IMR-90 (cell line): ENCODE data around the gene UBE3B. TPM values are rescaled to one million over a fixed set of nuclear protein-coding genes. Genes with fewer than 3 reads are reported as not detected.

ENCODE experiments used
- ATAC-seq: fragments of 200-7000 bp; cut with Tn5 transposase; 2 replicates; pipeline ENCODE4 v1.9.1; 2020; ENCODE audit warnings: low read depth, mild to moderate bottlenecking, moderate library complexity
- BruUV-seq: library from RNA; stranded (reverse); fragments of 400-500 nt; replicated peaks from 2 replicates; lab custom pipeline; 2021; lab: Mats Ljungman, UMichigan
- CTCF ChIA-PET: fragments of 300-600 bp; formaldehyde crosslinking; extraction: SDS; loops from one replicate; lab custom pipeline; 2021; ENCODE audit warnings: antibody characterized with exemption; lab: Yijun Ruan, JAX
- POLR2A ChIA-PET: fragments of 300-600 bp; sonication (Branson Sonifier 250); formaldehyde crosslinking; loops from one replicate; lab custom pipeline; 2022; ENCODE audit warnings: antibody characterized with exemption; ENCODE audit not compliant: unreplicated experiment; lab: Charles Lee
- DNase-seq: peaks from one replicate; pipeline ENCODE4 v3.0.0; 2013
- H2AFZ ChIP-seq: replicated peaks from 2 replicates; pipeline ENCODE3; 2013; ENCODE audit warnings: low read length, mild to moderate bottlenecking; ENCODE audit not compliant: poor library complexity
- H2AK5ac ChIP-seq: 2 replicates; pipeline ENCODE4 v1.6.1; 2013; ENCODE audit warnings: low read depth, low read length, inconsistent platforms
- H2AK9ac ChIP-seq: replicated peaks from 2 replicates; pipeline ENCODE3; 2013; ENCODE audit warnings: mild to moderate bottlenecking, low read depth, low read length, moderate library complexity; ENCODE audit not compliant: poor library complexity
- H2BK120ac ChIP-seq: 2 replicates; pipeline ENCODE4 v1.6.1; 2013; ENCODE audit warnings: low read depth, low read length, inconsistent platforms
- H2BK15ac ChIP-seq: 3 replicates; pipeline ENCODE4 v1.6.1; 2013; ENCODE audit warnings: low read depth, low read length, inconsistent platforms
- H2BK20ac ChIP-seq: 2 replicates; pipeline ENCODE4 v1.6.1; 2013; ENCODE audit warnings: low read depth, mild to moderate bottlenecking, inconsistent platforms, low read length, moderate library complexity
- H2BK5ac ChIP-seq: 2 replicates; pipeline ENCODE4 v1.6.1; 2013; ENCODE audit warnings: mild to moderate bottlenecking, low read depth, low read length, inconsistent platforms; ENCODE audit not compliant: poor library complexity, severe bottlenecking
- H3K14ac ChIP-seq: replicated peaks from 2 replicates; pipeline ENCODE4 v1.6.1; 2013; ENCODE audit warnings: low read depth, low read length, inconsistent platforms
- H3K18ac ChIP-seq: 2 replicates; pipeline ENCODE4 v1.6.1; 2013; ENCODE audit warnings: low read depth, low read length, control low read depth
- H3K23ac ChIP-seq: 2 replicates; pipeline ENCODE4 v1.6.1; 2013; ENCODE audit warnings: low read depth, low read length, inconsistent platforms
- H3K27ac ChIP-seq: 2 replicates; pipeline ENCODE4 v1.5.1; 2013; ENCODE audit warnings: mild to moderate bottlenecking, control low read depth, low read length; ENCODE audit not compliant: insufficient read depth
- H3K27me3 ChIP-seq: 2 replicates; pipeline ENCODE4 v1.6.1; 2013; ENCODE audit warnings: low read length; ENCODE audit not compliant: control insufficient read depth, insufficient read depth
- H3K36me3 ChIP-seq: 2 replicates; pipeline ENCODE4 v1.6.1; 2013; ENCODE audit warnings: low read length, mixed read lengths; ENCODE audit not compliant: control insufficient read depth, insufficient read depth
- H3K4ac ChIP-seq: 2 replicates; pipeline ENCODE4 v1.6.1; 2013; ENCODE audit warnings: low read depth, low read length, inconsistent platforms
- H3K4me1 ChIP-seq: 2 replicates; pipeline ENCODE4 v1.6.1; 2013; ENCODE audit warnings: low read length, mixed read lengths; ENCODE audit not compliant: control insufficient read depth, insufficient read depth
- H3K4me2 ChIP-seq: 2 replicates; pipeline ENCODE4 v1.6.1; 2013; ENCODE audit warnings: low read depth, mild to moderate bottlenecking, control low read depth, low read length, moderate library complexity
- H3K4me3 ChIP-seq: 2 replicates; pipeline ENCODE4 v1.5.1; 2013; ENCODE audit warnings: low read depth, mild to moderate bottlenecking, control low read depth, low read length, moderate library complexity; ENCODE audit not compliant: insufficient read depth
- H3K56ac ChIP-seq: 2 replicates; pipeline ENCODE4 v1.6.1; 2013; ENCODE audit warnings: low read length, inconsistent platforms; ENCODE audit not compliant: insufficient read depth; ENCODE audit errors: extremely low read depth
- H3K79me1 ChIP-seq, 2 experiments: 2 replicates each; pipeline ENCODE4 v1.6.1; 2013; ENCODE audit warnings: low read length in 2 of 2, inconsistent platforms in 1 of 2, low read depth in 1 of 2
- H3K9ac ChIP-seq: 2 replicates; pipeline ENCODE4 v1.6.1; 2013; ENCODE audit warnings: low read depth, low read length, control low read depth
- H3K9me1 ChIP-seq: 2 replicates; pipeline ENCODE4 v1.6.1; 2013; ENCODE audit warnings: low read length, inconsistent platforms; ENCODE audit not compliant: insufficient read depth
- H3K9me3 ChIP-seq: 2 replicates; pipeline ENCODE4 v1.6.1; 2013; ENCODE audit warnings: low read length; ENCODE audit not compliant: control insufficient read depth, insufficient read depth
- H4K20me1 ChIP-seq: 2 replicates; pipeline ENCODE4 v1.6.1; 2013; ENCODE audit warnings: low read length, inconsistent platforms; ENCODE audit not compliant: insufficient read depth
- H4K5ac ChIP-seq: 2 replicates; pipeline ENCODE4 v1.6.1; 2013; ENCODE audit warnings: mild to moderate bottlenecking, low read depth, low read length, control low read depth
- H4K8ac ChIP-seq, 2 experiments: 2 replicates each; pipeline ENCODE4 v1.6.1; 2013; ENCODE audit warnings: low read depth in 2 of 2, low read length in 2 of 2, control low read depth in 1 of 2, inconsistent platforms in 1 of 2
- H4K91ac ChIP-seq: 2 replicates; pipeline ENCODE4 v1.6.1; 2013; ENCODE audit warnings: low read depth, low read length, inconsistent platforms; ENCODE audit not compliant: insufficient read depth
- BHLHE40 ChIP-seq: fragments of 150-350 bp; IDR thresholded peaks from 2 replicates; pipeline ENCODE4 v1.6.1; 2016; ENCODE audit warnings: mild to moderate bottlenecking, low read depth, low read length
- CEBPB ChIP-seq: IDR thresholded peaks from 2 replicates; pipeline ENCODE4 v1.6.1; 2012; ENCODE audit warnings: low read depth, low read length, improper control_type of control experiment
- CHD1 ChIP-seq: IDR thresholded peaks from 2 replicates; pipeline ENCODE4 v1.6.1; 2012; ENCODE audit warnings: low read depth, low read length, improper control_type of control experiment
- CTCF ChIP-seq: conservative IDR thresholded peaks from 2 replicates; pipeline ENCODE4 v1.5.1; 2012; ENCODE audit warnings: mild to moderate bottlenecking, low read depth, low read length, improper control_type of control experiment
- ELK1 ChIP-seq: fragments of 150-350 bp; IDR thresholded peaks from 2 replicates; pipeline ENCODE4 v1.6.1; 2016; ENCODE audit warnings: low read depth, mild to moderate bottlenecking, low read length, moderate library complexity, borderline replicate concordance
- FOS ChIP-seq: fragments of 150-350 bp; IDR thresholded peaks from 2 replicates; pipeline ENCODE4 v1.6.1; 2016; ENCODE audit warnings: low read depth, low read length
- MAFK ChIP-seq: IDR thresholded peaks from 2 replicates; pipeline ENCODE4 v1.6.1; 2012; ENCODE audit warnings: low read depth, low read length, improper control_type of control experiment
- MAZ ChIP-seq: IDR thresholded peaks from 2 replicates; pipeline ENCODE4 v1.6.1; 2012; ENCODE audit warnings: low read depth, mild to moderate bottlenecking, low read length, improper control_type of control experiment, moderate library complexity, borderline replicate concordance
- MXI1 ChIP-seq: IDR thresholded peaks from 2 replicates; pipeline ENCODE4 v1.6.1; 2012; ENCODE audit warnings: low read depth, mild to moderate bottlenecking, low read length, moderate library complexity, borderline replicate concordance
- NFE2L2 ChIP-seq: fragments of 150-350 bp; IDR thresholded peaks from 2 replicates; pipeline ENCODE4 v1.6.1; 2016; ENCODE audit warnings: low read depth, mild to moderate bottlenecking, low read length
- POLR2A ChIP-seq: IDR thresholded peaks from 2 replicates; pipeline ENCODE4 v1.6.1; 2012; ENCODE audit warnings: mild to moderate bottlenecking, low read depth, low read length
- RAD21 ChIP-seq: IDR thresholded peaks from 2 replicates; pipeline ENCODE4 v1.6.1; 2012; ENCODE audit warnings: low read length, improper control_type of control experiment
- RCOR1 ChIP-seq: IDR thresholded peaks from 2 replicates; pipeline ENCODE4 v1.6.1; 2012; ENCODE audit warnings: mild to moderate bottlenecking, low read length, improper control_type of control experiment; ENCODE audit not compliant: insufficient replicate concordance
- RFX5 ChIP-seq: IDR thresholded peaks from 2 replicates; pipeline ENCODE4 v1.8.0; 2012; ENCODE audit warnings: low read depth, mild to moderate bottlenecking, low read length, moderate library complexity
- SMC3 ChIP-seq: fragments of 150-350 bp; IDR thresholded peaks from 2 replicates; pipeline ENCODE4 v1.6.1; 2016; ENCODE audit warnings: low read depth, mild to moderate bottlenecking, antibody characterized with exemption, low read length, moderate library complexity
- USF2 ChIP-seq: fragments of 150-350 bp; IDR thresholded peaks from 2 replicates; pipeline ENCODE4 v1.6.1; 2017; ENCODE audit warnings: mild to moderate bottlenecking, antibody characterized with exemption, low read length, low read depth
- WGBS, 2 experiments: methylation state at CpG; one replicate each; pipeline versions ENCODE4 v1.1.5 to v1.1.7; 2013; ENCODE audit warnings: missing lambda C conversion rate in 2 of 2; ENCODE audit not compliant: insufficient read length in 1 of 2; ENCODE audit errors: extremely low coverage in 2 of 2; 5-methylcytosine and 5-hydroxymethylcytosine counted together
- dilution Hi-C: fragments of 300-500 bp; cut with HindIII; formaldehyde crosslinking; loops from one replicate; pipeline ENCODE4 v1.14.3; 2018; ENCODE audit warnings: low sequenced_read_pairs; ENCODE audit not compliant: unreplicated experiment
- in situ Hi-C: fragments of 300-500 bp; cut with MboI; formaldehyde crosslinking; loops from 3 replicates; pipeline ENCODE4 v1.14.3; 2019; ENCODE audit warnings: low sequenced_read_pairs, inconsistent platforms, mixed read lengths
- intact Hi-C: fragments of 100-400 bp; cut with micrococcal nuclease; formaldehyde crosslinking; loops from 2 replicates; pipeline ENCODE4 v1.10.0; 2022
- polyA plus RNA-seq, 3 experiments: library from polyadenylated mRNA; depleted of rRNA; stranded (reverse); fragments of >200 nt; gene quantifications; 2 replicates each; pipeline ENCODE4 v1.2.3, GENCODE V29; 2012; ENCODE audit warnings: low replicate concordance in 1 of 3
- total RNA-seq: library from RNA; depleted of rRNA; stranded (reverse); fragments of >200 nt; gene quantifications from 2 replicates; pipeline ENCODE4 v1.2.3, GENCODE V29; 2012

UBE3B gene
- total and polyA plus RNA-seq, 2 of the 4 experiments (the other 2 are of a cell fraction): 18.8 to 24.9 TPM

DNA sequence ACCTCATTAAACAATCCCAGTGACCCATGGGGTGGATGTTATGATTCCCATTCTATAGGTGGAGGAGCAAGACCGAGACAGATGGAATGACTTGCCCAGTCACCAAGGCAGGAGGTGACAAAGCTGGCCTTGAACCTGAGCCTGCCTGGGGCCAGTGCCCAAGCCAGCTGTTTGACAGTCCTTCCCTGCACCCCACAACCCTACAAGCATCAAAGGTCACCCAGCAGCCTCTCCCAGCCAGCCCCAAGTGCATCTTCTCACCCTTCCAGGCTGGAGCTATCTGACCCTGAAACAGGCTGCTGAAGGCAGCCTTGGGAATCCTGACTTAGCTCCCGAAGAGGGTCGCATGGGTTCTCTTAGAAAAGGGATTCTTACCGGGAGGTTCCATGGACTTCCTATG lies 75.5 kb downstream of the UBE3B start:
- Histone ChIP-seq H2AK9ac (no peak overlapping the region), H3K27ac (no peak overlapping the region), H4K20me1 (no peaks in the 10 kb centered on the region), H4K5ac (no peak overlapping the region), H2AK5ac (no peak overlapping the region), H2BK5ac (no peak overlapping the region), H3K56ac (no peak overlapping the region), H3K36me3 (no peaks in the 10 kb centered on the region), H2BK20ac (no peak overlapping the region), H2AFZ (no peak overlapping the region), H3K4me1 (no peaks in the 10 kb centered on the region), H3K23ac (no peak overlapping the region), H3K18ac (no peak overlapping the region), H3K14ac (no peak overlapping the region), H4K8ac (no peak overlapping the region), H3K9ac (no peak overlapping the region), H3K9me1 (no peaks in the 10 kb centered on the region), H3K4ac (no peak overlapping the region), H2BK15ac (no peak overlapping the region), H3K4me2 (no peak overlapping the region), H3K4me3 (no peak overlapping the region), H3K79me1 (no peaks in the 10 kb centered on the region), H4K91ac (no peak overlapping the region), H2BK120ac (no peak overlapping the region), H3K27me3 (peaks cover 39% of the 10 kb centered on the region), H3K9me3 (no peaks in the 10 kb centered on the region)
- no peak for DNase-seq
- BruUV-seq: no TSS peak
- CTCF ChIA-PET: no interaction called here
- no CpG with 5 or more reads among the region's 4 CpGs for WGBS, 2 experiments
- in situ Hi-C loops (no loop called here), intact Hi-C loops (no loop called here), dilution Hi-C loops (no loop called here)
- no peak for ATAC-seq
- POLR2A ChIA-PET: no interaction called here
- no peak for TF ChIP-seq CTCF
- TF ChIP-seq BHLHE40: no peak
- no peak for TF ChIP-seq FOS
- no peak for TF ChIP-seq NFE2L2
- no peak for TF ChIP-seq USF2
- no peak for TF ChIP-seq MAZ
- TF ChIP-seq CHD1: no peak
- no peak for TF ChIP-seq RAD21
- TF ChIP-seq MXI1: no peak
- TF ChIP-seq POLR2A: no peak
- TF ChIP-seq ELK1: no peak
- TF ChIP-seq RFX5: no peak
- no peak for TF ChIP-seq SMC3
- TF ChIP-seq RCOR1: no peak
- TF ChIP-seq MAFK: no peak
- TF ChIP-seq CEBPB: no peak
